GM12864 (cell line): Measurements from ENCODE around the gene IMMT.
A peak's percentile ranks its signal among the peaks of the same experiment; 100 is the strongest.
"Not testable (repeated sequence)": the region's sequence is repeated elsewhere in the genome, so short reads cannot be mapped to it uniquely, and the experiment has no call there.

ENCODE experiments used
- DNase-seq: peaks from one replicate; pipeline ENCODE4 v3.0.0-alpha.2; 2011; ENCODE audit warnings: low read depth
- H3K4me3 ChIP-seq: 2 replicates; pipeline ENCODE4 v1.5.1; 2011; ENCODE audit warnings: mild to moderate bottlenecking, low read depth, low read length, control low read depth
- CTCF ChIP-seq: IDR thresholded peaks from 2 replicates; pipeline ENCODE4 v1.5.1; 2011; ENCODE audit warnings: low read depth, mild to moderate bottlenecking, moderate library complexity, low read length, control low read depth, inconsistent platforms; ENCODE audit errors: missing control alignments

The IMMT gene

GRCh38 chr2:86195055-86195807 is at the start of gene IMMT:
TSS of gene IMMT (minus strand) at chr2:86195462. CDS start at chr2:86195382, 80 bp downstream.
- peak within 1 kb of the TSS; percentile 62 for H3K4me3 ChIP-seq
- peak; percentile 87 for DNase-seq
- TF ChIP-seq CTCF = no peak

- not testable (repeated sequence) for H3K4me3 ChIP-seq
Measured at GRCh38 chr2:86244781-86245180, 49.5 kb upstream of the IMMT start.

GRCh38 chr2:86243950-86244733 is 48.9 kb upstream of the IMMT start:
- TF ChIP-seq CTCF = peak; percentile 21
- DNase-seq = no peak
- no peak overlapping the region for H3K4me3 ChIP-seq

More at GRCh38 chr2:86244781-86245180, 49.5 kb upstream of the IMMT start:
- DNase-seq = not testable (repeated sequence)

GRCh38 chr2:86243272-86243671 is 48.0 kb upstream of the IMMT start:
- DNase-seq = no peak
- no peak for TF ChIP-seq CTCF
- no peak overlapping the region for H3K4me3 ChIP-seq

GRCh38 chr2:86241611-86242010 is 46.3 kb upstream of the IMMT start:
- no peak for DNase-seq
- no peak overlapping the region for H3K4me3 ChIP-seq
- no peak for TF ChIP-seq CTCF

GRCh38 chr2:86240251-86240650 is 45.0 kb upstream of the IMMT start:
- no peak for DNase-seq
- TF ChIP-seq CTCF = no peak

GRCh38 chr2:86239745-86240144 is 44.5 kb upstream of the IMMT start:
- no peak for TF ChIP-seq CTCF
- no peak overlapping the region for H3K4me3 ChIP-seq
- no peak for DNase-seq

More at GRCh38 chr2:86240251-86240650, 45.0 kb upstream of the IMMT start:
- H3K4me3 ChIP-seq = no peak overlapping the region
